GM23338 (cell line): ENCODE measurements around the gene CLCN2. TPM values are rescaled to one million over a fixed set of nuclear protein-coding genes. Genes with fewer than 3 reads are reported as not detected.

ENCODE experiments used
- ATAC-seq: fragments of 200-7000 bp; cut with Tn5 transposase; 3 replicates; pipeline ENCODE4 v1.9.1; 2020
- DNase-seq: peaks from one replicate; pipeline ENCODE4 v3.0.0-alpha.2; 2015; ENCODE audit warnings: low spot score
- H2AFZ ChIP-seq: fragments of 200-600 bp; sonication (generic); 2 replicates; pipeline ENCODE4 v1.8.0; 2016; ENCODE audit warnings: antibody characterized with exemption, mild to moderate bottlenecking, moderate library complexity
- H3F3A ChIP-seq: fragments of 200-600 bp; sonication (generic); replicated peaks from 2 replicates; pipeline ENCODE4 v1.8.0; 2017; ENCODE audit warnings: antibody characterized with exemption, mixed run types, low read depth
- H3K27ac ChIP-seq: fragments of 200-600 bp; sonication (generic); 2 replicates; pipeline ENCODE4 v1.6.1; 2016; ENCODE audit warnings: low read depth
- H3K27me3 ChIP-seq: fragments of 200-600 bp; sonication (generic); 2 replicates; pipeline ENCODE4 v1.8.0; 2016; ENCODE audit warnings: mild to moderate bottlenecking, mixed run types, moderate library complexity; ENCODE audit not compliant: insufficient read depth
- H3K36me3 ChIP-seq: fragments of 200-600 bp; sonication (generic); 2 replicates; pipeline ENCODE4 v1.8.0; 2016; ENCODE audit warnings: mild to moderate bottlenecking; ENCODE audit not compliant: insufficient read depth
- H3K4me1 ChIP-seq: fragments of 200-600 bp; sonication (generic); 2 replicates; pipeline ENCODE4 v1.8.0; 2016; ENCODE audit warnings: mild to moderate bottlenecking, moderate library complexity; ENCODE audit not compliant: insufficient read depth
- H3K4me2 ChIP-seq: fragments of 200-600 bp; sonication (generic); 2 replicates; pipeline ENCODE4 v1.7.1; 2017; ENCODE audit warnings: mixed run types
- H3K4me3 ChIP-seq: fragments of 200-600 bp; sonication (generic); 2 replicates; pipeline ENCODE4 v1.6.1; 2016; ENCODE audit warnings: mixed run types
- H3K79me2 ChIP-seq: fragments of 200-600 bp; sonication (generic); replicated peaks from 2 replicates; pipeline ENCODE4 v1.8.0; 2017; ENCODE audit warnings: mild to moderate bottlenecking; ENCODE audit not compliant: insufficient read depth
- H3K9me2 ChIP-seq: fragments of 200-600 bp; sonication (generic); 2 replicates; pipeline ENCODE4 v1.8.0; 2017; ENCODE audit not compliant: insufficient read depth
- H4K20me1 ChIP-seq: fragments of 200-600 bp; sonication (generic); replicated peaks from 2 replicates; pipeline ENCODE4 v1.8.0; 2017; ENCODE audit warnings: mild to moderate bottlenecking; ENCODE audit not compliant: insufficient read depth
- H3K27ac Mint-ChIP-seq: 2 replicates; pipeline ENCODE4 v1.8.0; 2020; ENCODE audit warnings: inconsistent platforms, mild to moderate bottlenecking, moderate library complexity, mixed read lengths
- H3K27me3 Mint-ChIP-seq: 3 replicates; pipeline ENCODE4 v1.8.0; 2022; ENCODE audit warnings: low read depth, mild to moderate bottlenecking, moderate library complexity, mixed read lengths, inconsistent platforms; ENCODE audit not compliant: insufficient read depth, poor library complexity
- H3K36me3 Mint-ChIP-seq: 3 replicates; pipeline ENCODE4 v1.8.0; 2021; ENCODE audit warnings: low read depth, mild to moderate bottlenecking, inconsistent platforms, moderate library complexity, mixed read lengths
- H3K4me1 Mint-ChIP-seq: 3 replicates; pipeline ENCODE4 v1.8.0; 2020; ENCODE audit warnings: mild to moderate bottlenecking, inconsistent platforms, mixed read lengths
- H3K4me3 Mint-ChIP-seq: 3 replicates; pipeline ENCODE4 v1.8.0; 2021; ENCODE audit warnings: moderate library complexity, mild to moderate bottlenecking, inconsistent platforms, mixed read lengths
- H3K9me3 Mint-ChIP-seq: 3 replicates; pipeline ENCODE4 v1.8.0; 2020; ENCODE audit warnings: moderate library complexity, mild to moderate bottlenecking, inconsistent platforms, mixed read lengths
- CREB1 ChIP-seq: fragments of 250-450 bp; sonication (Bioruptor Pico); IDR thresholded peaks from 2 replicates; pipeline ENCODE4 v1.5.0; 2020; ENCODE audit warnings: low read depth, mild to moderate bottlenecking, moderate library complexity
- ETS1 ChIP-seq: IDR thresholded peaks from 2 replicates; pipeline ENCODE4 v1.6.1; 2016; ENCODE audit warnings: antibody characterized with exemption
- EZH2 ChIP-seq: fragments of 200-600 bp; sonication (generic); IDR thresholded peaks from one replicate; pipeline ENCODE4 v1.8.0; 2017; ENCODE audit warnings: antibody characterized with exemption, mild to moderate bottlenecking, low read depth; ENCODE audit not compliant: unreplicated experiment
- EZH2phosphoT487 ChIP-seq: fragments of 200-600 bp; sonication (generic); IDR thresholded peaks from one replicate; pipeline ENCODE4 v1.8.1; 2018; ENCODE audit warnings: antibody characterized with exemption; ENCODE audit not compliant: unreplicated experiment
- JUNB ChIP-seq: IDR thresholded peaks from one replicate; pipeline ENCODE4 v1.6.1; 2016; ENCODE audit warnings: antibody characterized with exemption; ENCODE audit not compliant: unreplicated experiment
- NANOG ChIP-seq: IDR thresholded peaks from 2 replicates; pipeline ENCODE4 v1.6.1; 2016; ENCODE audit warnings: antibody characterized with exemption, borderline replicate concordance
- STAT1 ChIP-seq: IDR thresholded peaks from one replicate; pipeline ENCODE4 v1.6.1; 2016; ENCODE audit warnings: antibody characterized with exemption; ENCODE audit not compliant: unreplicated experiment
- ZNF331 ChIP-seq: fragments of 250-450 bp; sonication (Bioruptor Pico); IDR thresholded peaks from 2 replicates; pipeline ENCODE4 v1.5.0; 2020; ENCODE audit warnings: low read depth, mild to moderate bottlenecking, moderate library complexity
- ZNF462 ChIP-seq: fragments of 250-450 bp; sonication (Bioruptor Pico); IDR thresholded peaks from 2 replicates; pipeline ENCODE4 v1.5.0; 2020; ENCODE audit warnings: mild to moderate bottlenecking, moderate library complexity
- polyA plus RNA-seq: library from polyadenylated mRNA; unstranded; fragments of >200 nt; fragmentation: Nextera tagmentation; extraction: Ambion mirVana; gene quantifications from 2 replicates; pipeline ENCODE4 v1.2.1, GENCODE V29; 2016
- total RNA-seq: library from RNA; depleted of rRNA; stranded (reverse); fragments of >200 nt; shearing (Covaris generic); gene quantifications from 2 replicates; pipeline ENCODE4 v1.2.3, GENCODE V29; 2014

The CLCN2 gene
- total and polyA plus RNA-seq, 2 experiments from 2014 or later = 7.0 to 9.2 TPM

GRCh38 chr3:184328516-184328915 lies 32.9 kb downstream of the CLCN2 start:
- no peak overlapping the region for H3K27ac ChIP-seq
- H3K79me2 ChIP-seq = peaks cover 45% of the 10 kb centered on the region
- H3K4me2 ChIP-seq = no peak overlapping the region
- no peak overlapping the region for H3K4me3 ChIP-seq
- H3K27ac Mint-ChIP-seq = no peak overlapping the region
- TF ChIP-seq NANOG = no peak
- no peak for TF ChIP-seq CREB1 (CRISPR knock-in tag)
- TF ChIP-seq EZH2 = no peak
- no peak for TF ChIP-seq ZNF331 (CRISPR knock-in tag)
- no peak for TF ChIP-seq EZH2phosphoT487
- no peak for TF ChIP-seq STAT1
- H3K4me3 Mint-ChIP-seq = no peak overlapping the region
- no peak overlapping the region for H2AFZ ChIP-seq
- ATAC-seq (no peak), DNase-seq (no peak)
- H3K4me1 Mint-ChIP-seq = no peaks in the 10 kb centered on the region; the same call in 2 of the 3 replicates
- peaks cover 57% of the 10 kb centered on the region for H4K20me1 ChIP-seq
- peaks cover 27% of the 10 kb centered on the region for H3K27me3 Mint-ChIP-seq
- H3K4me1 ChIP-seq = no peaks in the 10 kb centered on the region
- no peaks in the 10 kb centered on the region for H3K27me3 ChIP-seq
- peaks cover 100% of the 10 kb centered on the region for H3K36me3 Mint-ChIP-seq
- H3K36me3 ChIP-seq = peaks cover 90% of the 10 kb centered on the region
- H3K9me2 ChIP-seq = no peaks in the 10 kb centered on the region
- H3F3A ChIP-seq = peaks cover 52% of the 10 kb centered on the region
- no peaks in the 10 kb centered on the region for H3K9me3 Mint-ChIP-seq

GRCh38 chr3:184327171-184327570 lies 34.2 kb downstream of the CLCN2 start:
- DNase-seq (no peak), ATAC-seq (no peak)
- no peaks in the 10 kb centered on the region for H3K4me1 ChIP-seq
- H3K27me3 ChIP-seq = no peaks in the 10 kb centered on the region
- Mint-ChIP-seq H3K27me3 (peaks cover 25% of the 10 kb centered on the region), H3K36me3 (peaks cover 100% of the 10 kb centered on the region), H3K9me3 (no peaks in the 10 kb centered on the region), H3K4me3 (no peak overlapping the region), H3K4me1 (no peaks in the 10 kb centered on the region), H3K27ac (no peak overlapping the region; the same call in 1 of the 2 replicates)
- peaks cover 54% of the 10 kb centered on the region for H3K79me2 ChIP-seq
- no peak for TF ChIP-seq JUNB
- no peak for TF ChIP-seq ZNF331 (CRISPR knock-in tag)
- no peak for TF ChIP-seq ZNF462 (CRISPR knock-in tag)
- TF ChIP-seq EZH2phosphoT487 = no peak
- TF ChIP-seq ETS1 = no peak
- TF ChIP-seq CREB1 (CRISPR knock-in tag) = no peak
- TF ChIP-seq STAT1 = no peak
- no peak overlapping the region for H3K4me3 ChIP-seq
- H3K27ac ChIP-seq = no peak overlapping the region
- H3K36me3 ChIP-seq = peaks cover 92% of the 10 kb centered on the region
- no peaks in the 10 kb centered on the region for H3K9me2 ChIP-seq
- no peak overlapping the region for H2AFZ ChIP-seq
- peaks cover 39% of the 10 kb centered on the region for H3F3A ChIP-seq
- peaks cover 60% of the 10 kb centered on the region for H4K20me1 ChIP-seq
- no peak overlapping the region for H3K4me2 ChIP-seq
